ENCODE measurements around the gene SNRPE. TPM values are rescaled to one million over a fixed set of nuclear protein-coding genes. Genes with fewer than 3 reads are reported as not detected.

Gene SNRPE
- total RNA-seq, 1 experiment from 2014 or later, result 167 TPM

- Histone ChIP-seq H3K27ac (ENCODE audit: low read length) (no peak overlapping the region), H3K9ac (ENCODE audit: low read length) (no peak overlapping the region), H3F3A (ENCODE audit: low read length, unreplicated experiment) (no peaks in the 10 kb centered on the region), H3K79me2 (ENCODE audit: low read length) (no peaks in the 10 kb centered on the region), H3K9me3 (ENCODE audit: low read length) (no peaks in the 10 kb centered on the region), H4K20me1 (ENCODE audit: low read length) (no peaks in the 10 kb centered on the region), H2AFZ (ENCODE audit: low read length) (no peak overlapping the region), H3K4me3 (ENCODE audit: low read length) (no peak overlapping the region), H3K9me2 (replicated peaks; ENCODE audit: low read length) (no peaks in the 10 kb centered on the region), H3K27me3 (ENCODE audit: low read length) (no peaks in the 10 kb centered on the region), H3K4me2 (ENCODE audit: low read length) (no peak overlapping the region), H3K36me3 (ENCODE audit: low read depth, low read length) (no peaks in the 10 kb centered on the region), H3K4me1 (ENCODE audit: insufficient read depth, low read length) (peaks cover 17% of the 10 kb centered on the region)
- POLR2A ChIA-PET (ENCODE audit: unreplicated experiment), result no interaction called here
- intact Hi-C loops (cut with micrococcal nuclease), result no loop called here
- ATAC-seq (no peak), DNase-seq (peak; percentile 27)
- CTCF ChIA-PET, result no interaction called here
- TF ChIP-seq EZH2phosphoT487 (IDR thresholded peaks at IDR 0.05; ENCODE audit: borderline replicate concordance, low read length), result no peak
- TF ChIP-seq, protein P1, sequence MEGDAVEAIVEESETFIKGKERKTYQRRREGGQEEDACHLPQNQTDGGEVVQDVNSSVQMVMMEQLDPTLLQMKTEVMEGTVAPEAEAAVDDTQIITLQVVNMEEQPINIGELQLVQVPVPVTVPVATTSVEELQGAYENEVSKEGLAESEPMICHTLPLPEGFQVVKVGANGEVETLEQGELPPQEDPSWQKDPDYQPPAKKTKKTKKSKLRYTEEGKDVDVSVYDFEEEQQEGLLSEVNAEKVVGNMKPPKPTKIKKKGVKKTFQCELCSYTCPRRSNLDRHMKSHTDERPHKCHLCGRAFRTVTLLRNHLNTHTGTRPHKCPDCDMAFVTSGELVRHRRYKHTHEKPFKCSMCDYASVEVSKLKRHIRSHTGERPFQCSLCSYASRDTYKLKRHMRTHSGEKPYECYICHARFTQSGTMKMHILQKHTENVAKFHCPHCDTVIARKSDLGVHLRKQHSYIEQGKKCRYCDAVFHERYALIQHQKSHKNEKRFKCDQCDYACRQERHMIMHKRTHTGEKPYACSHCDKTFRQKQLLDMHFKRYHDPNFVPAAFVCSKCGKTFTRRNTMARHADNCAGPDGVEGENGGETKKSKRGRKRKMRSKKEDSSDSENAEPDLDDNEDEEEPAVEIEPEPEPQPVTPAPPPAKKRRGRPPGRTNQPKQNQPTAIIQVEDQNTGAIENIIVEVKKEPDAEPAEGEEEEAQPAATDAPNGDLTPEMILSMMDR (conservative IDR thresholded peaks at IDR 0.05; ENCODE audit: low read depth, low read length), result no peak
- no peak for TF ChIP-seq EZH2 (IDR thresholded peaks at IDR 0.05; ENCODE audit: low read length, unreplicated experiment)
- no TSS peak for BruUV-seq (replicated peaks)
Observed at GRCh38 chr1:203914292-203914691, 52.9 kb downstream of the SNRPE start.

DNA sequence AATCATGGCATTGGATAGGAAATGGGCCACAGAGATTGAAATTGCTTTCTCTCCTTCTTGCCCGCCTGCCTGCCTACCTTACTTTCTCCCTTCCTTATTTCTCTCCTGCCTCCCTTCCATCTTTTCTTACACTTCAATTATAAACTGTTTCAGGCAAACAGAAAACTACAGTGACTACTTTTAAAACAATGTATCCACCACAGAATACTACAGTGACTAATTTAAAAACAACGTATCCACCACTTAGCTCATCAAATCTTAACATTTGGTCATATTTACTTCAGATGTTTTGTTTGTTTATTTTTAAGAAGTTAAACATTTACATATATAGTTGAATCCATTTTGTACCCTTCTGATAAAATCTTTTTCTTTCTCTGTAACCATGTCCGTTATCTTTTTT, 54.4 kb downstream of the SNRPE start:
- Histone ChIP-seq H3K4me1 (ENCODE audit: insufficient read depth, low read length) (peaks cover 17% of the 10 kb centered on the region), H3K79me2 (ENCODE audit: low read length) (no peaks in the 10 kb centered on the region), H3K9ac (ENCODE audit: low read length) (no peak overlapping the region), H3F3A (ENCODE audit: low read length, unreplicated experiment) (no peaks in the 10 kb centered on the region), H4K20me1 (ENCODE audit: low read length) (no peaks in the 10 kb centered on the region), H3K4me3 (ENCODE audit: low read length) (no peak overlapping the region), H3K9me2 (replicated peaks; ENCODE audit: low read length) (no peaks in the 10 kb centered on the region), H3K36me3 (ENCODE audit: low read depth, low read length) (no peaks in the 10 kb centered on the region), H3K9me3 (ENCODE audit: low read length) (no peaks in the 10 kb centered on the region), H2AFZ (ENCODE audit: low read length) (no peak overlapping the region), H3K27me3 (ENCODE audit: low read length) (no peaks in the 10 kb centered on the region), H3K4me2 (ENCODE audit: low read length) (peak overlapping the region; percentile 20; the same call in 1 of the 2 replicates), H3K27ac (ENCODE audit: low read length) (peak overlapping the region; percentile 37)
- TF ChIP-seq EZH2phosphoT487 (IDR thresholded peaks at IDR 0.05; ENCODE audit: borderline replicate concordance, low read length) (no peak), EZH2 (IDR thresholded peaks at IDR 0.05; ENCODE audit: low read length, unreplicated experiment) (no peak)
- TF ChIP-seq, protein P1 (conservative IDR thresholded peaks at IDR 0.05; ENCODE audit: low read depth, low read length), result no peak
- BruUV-seq (replicated peaks), result no TSS peak
- CTCF ChIA-PET, result interaction anchor here (1.2 kb wide), 1 partner anchor 45 kb away, joined by 10 read pairs; no protein-coding TSS in a partner anchor
- POLR2A ChIA-PET (ENCODE audit: unreplicated experiment), result interaction anchor here (0.6 kb wide), 1 partner anchor 502 kb away, joined by 4 read pairs; no protein-coding TSS in a partner anchor
- ATAC-seq (peak; percentile 86), DNase-seq (peak; percentile 69)
- intact Hi-C loops (cut with micrococcal nuclease), result no loop called here

GRCh38 chr1:203916756-203917155, 55.4 kb downstream of the SNRPE start:
- Histone ChIP-seq H3K9me3 (ENCODE audit: low read length) (no peaks in the 10 kb centered on the region), H3K4me2 (ENCODE audit: low read length) (0 out of 2 replicates have a peak overlapping the region, but pooled peaks have one; percentile 3), H3K27me3 (ENCODE audit: low read length) (no peaks in the 10 kb centered on the region), H3F3A (ENCODE audit: low read length, unreplicated experiment) (no peaks in the 10 kb centered on the region), H3K27ac (ENCODE audit: low read length) (no peak overlapping the region), H3K9ac (ENCODE audit: low read length) (no peak overlapping the region), H3K4me3 (ENCODE audit: low read length) (no peak overlapping the region), H3K36me3 (ENCODE audit: low read depth, low read length) (no peaks in the 10 kb centered on the region), H3K4me1 (ENCODE audit: insufficient read depth, low read length) (peaks cover 17% of the 10 kb centered on the region), H4K20me1 (ENCODE audit: low read length) (no peaks in the 10 kb centered on the region), H2AFZ (ENCODE audit: low read length) (no peak overlapping the region), H3K9me2 (replicated peaks; ENCODE audit: low read length) (no peaks in the 10 kb centered on the region), H3K79me2 (ENCODE audit: low read length) (no peaks in the 10 kb centered on the region)
- intact Hi-C loops (cut with micrococcal nuclease), result no loop called here
- ATAC-seq, result no peak
- CTCF ChIA-PET, result no interaction called here
- no peak for TF ChIP-seq EZH2 (IDR thresholded peaks at IDR 0.05; ENCODE audit: low read length, unreplicated experiment)
- TF ChIP-seq EZH2phosphoT487 (IDR thresholded peaks at IDR 0.05; ENCODE audit: borderline replicate concordance, low read length), result no peak
- TF ChIP-seq, protein P1 (conservative IDR thresholded peaks at IDR 0.05; ENCODE audit: low read depth, low read length), result no peak
- peak; percentile 79 for DNase-seq
- BruUV-seq (replicated peaks), result no TSS peak
- POLR2A ChIA-PET (ENCODE audit: unreplicated experiment), result no interaction called here
